Keratinocyte (primary cell): ENCODE data around the gene ERG28. TPM values are rescaled to one million over a fixed set of nuclear protein-coding genes. Genes with fewer than 3 reads are reported as not detected.
A peak's percentile ranks its signal among the peaks of the same experiment; 100 is the strongest.

Experiments used
- DNase-seq: peaks from one replicate; pipeline ENCODE4 v3.0.0-alpha.2; 2011; ENCODE audit warnings: low read depth, missing footprints, low spot score
- FAIRE-seq: peaks from 2 replicates; lab custom pipeline; 2011; peaks lifted over from hg19 to GRCh38; lab: Jason Lieb, UNC
- H2AFZ ChIP-seq: 2 replicates; pipeline ENCODE4 v1.6.0; 2012; ENCODE audit warnings: low read length, control low read depth, inconsistent platforms; ENCODE audit not compliant: control insufficient read depth
- H3K27ac ChIP-seq: 2 replicates; pipeline ENCODE4 v1.5.1; 2011; ENCODE audit warnings: low read length; ENCODE audit not compliant: control insufficient read depth, insufficient read depth
- H3K27me3 ChIP-seq: 3 replicates; pipeline ENCODE4 v1.6.0; 2011; ENCODE audit warnings: low read length; ENCODE audit not compliant: control insufficient read depth, insufficient read depth; ENCODE audit errors: extremely low read depth
- H3K36me3 ChIP-seq, 2 experiments: 2 replicates in 1 of 2; 3 replicates in 1 of 2; pipeline ENCODE4 v1.5.1; 2011; ENCODE audit warnings: low read length in 2 of 2, mild to moderate bottlenecking in 1 of 2; ENCODE audit not compliant: control insufficient read depth in 2 of 2, insufficient read depth in 2 of 2; ENCODE audit errors: extremely low read depth in 1 of 2
- H3K4me1 ChIP-seq: 3 replicates; pipeline ENCODE4 v1.5.1; 2011; ENCODE audit warnings: low read length; ENCODE audit not compliant: control insufficient read depth, insufficient read depth; ENCODE audit errors: extremely low read depth
- H3K4me2 ChIP-seq: 3 replicates; pipeline ENCODE4 v1.6.0; 2011; ENCODE audit warnings: low read depth, low read length; ENCODE audit not compliant: control insufficient read depth, insufficient read depth; ENCODE audit errors: extremely low read depth
- H3K4me3 ChIP-seq, 3 experiments: fragments of 200-600 bp in 1 of 3; sonication (generic) in 1 of 3; 2 replicates in 2 of 3; 3 replicates in 1 of 3; pipeline ENCODE4 v1.5.1; 2011 to 2016; ENCODE audit warnings: low read length in 3 of 3, mild to moderate bottlenecking in 3 of 3, control low read depth in 2 of 3, inconsistent platforms in 1 of 3, low read depth in 1 of 3, mixed read lengths in 1 of 3, mixed run types in 1 of 3, moderate library complexity in 1 of 3; ENCODE audit not compliant: control insufficient read depth in 2 of 3, insufficient read depth in 2 of 3; ENCODE audit errors: extremely low read depth in 1 of 3
- H3K79me2 ChIP-seq: 2 replicates; pipeline ENCODE4 v1.6.0; 2012; ENCODE audit warnings: low read length; ENCODE audit not compliant: control insufficient read depth, insufficient read depth
- H3K9ac ChIP-seq: 3 replicates; pipeline ENCODE4 v1.6.0; 2011; ENCODE audit warnings: low read length; ENCODE audit not compliant: control insufficient read depth, insufficient read depth; ENCODE audit errors: extremely low read depth
- H3K9me1 ChIP-seq: 3 replicates; pipeline ENCODE4 v1.6.0; 2011; ENCODE audit warnings: low read length; ENCODE audit not compliant: control insufficient read depth, insufficient read depth; ENCODE audit errors: extremely low read depth
- H3K9me3 ChIP-seq: 2 replicates; pipeline ENCODE4 v1.5.1; 2012; ENCODE audit warnings: low read depth, low read length; ENCODE audit not compliant: control insufficient read depth
- H4K20me1 ChIP-seq: 3 replicates; pipeline ENCODE4 v1.6.0; 2011; ENCODE audit warnings: low read length; ENCODE audit not compliant: control insufficient read depth, insufficient read depth; ENCODE audit errors: extremely low read depth
- CTCF ChIP-seq, 3 experiments: IDR thresholded peaks in 1 of 3; conservative IDR thresholded peaks in 1 of 3; optimal IDR thresholded peaks in 1 of 3; 2 replicates in 2 of 3; 3 replicates in 1 of 3; pipeline versions ENCODE3 to v1.5.1; 2011; ENCODE audit warnings: low read length in 3 of 3, mild to moderate bottlenecking in 3 of 3, moderate library complexity in 2 of 3, control low read depth in 1 of 3, inconsistent platforms in 1 of 3; ENCODE audit not compliant: insufficient read depth in 2 of 3; ENCODE audit errors: extremely low read depth in 1 of 3
- EZH2 ChIP-seq: IDR thresholded peaks from one replicate; pipeline ENCODE4 v1.6.1; 2012; ENCODE audit warnings: inconsistent platforms, mild to moderate bottlenecking, low read length, moderate library complexity
- dilution Hi-C: fragments of 300-500 bp; cut with MboI; formaldehyde crosslinking; loops from one replicate; pipeline ENCODE4 v1.7.0; 2020; ENCODE audit warnings: low sequenced_read_pairs; ENCODE audit not compliant: extremely low pct_ligation_motif_present
- polyA plus RNA-seq, 5 experiments: library from polyadenylated mRNA; depleted of rRNA in 3 of 5; stranded (reverse) in 3 of 5; stranded (forward) in 1 of 5; unstranded in 1 of 5; fragments of >200 nt; gene quantifications; 1 replicate in 1 of 5; 2 replicates in 3 of 5; 3 replicates in 1 of 5; pipeline versions ENCODE4 v1.2.1 to v1.2.3, GENCODE V29; 2011 to 2012; ENCODE audit warnings: missing spikeins in 2 of 5, low read depth in 1 of 5, low replicate concordance in 1 of 5

Gene ERG28
- polyA plus RNA-seq, 1 donor (not counting 4 experiments of a cell fraction or from before 2014, with no cell fraction given) = 59.8 TPM

- TF ChIP-seq EZH2 = no peak
- peak; percentile 96 to 99 (median 96) for TF ChIP-seq CTCF (optimal IDR thresholded peaks at IDR 0.05 in 1 of 3, IDR thresholded peaks at IDR 0.05 in 1 of 3, conservative IDR thresholded peaks at IDR 0.05 in 1 of 3; ENCODE audit: extremely low read depth in 1 of 3, insufficient read depth in 2 of 3, low read length in 3 of 3)
- DNase-seq (peak; percentile 40), FAIRE-seq (peak; percentile 75)
- H3K27me3 ChIP-seq = no peaks in the 10 kb centered on the region
- H3K27ac ChIP-seq = no peak overlapping the region
- no peaks in the 10 kb centered on the region for H4K20me1 ChIP-seq
- no peak overlapping the region for H2AFZ ChIP-seq
- H3K4me1 ChIP-seq = peaks cover under 1% of the 10 kb centered on the region
- peaks cover 16% of the 10 kb centered on the region for H3K79me2 ChIP-seq
- peaks cover 38 to 40% of the 10 kb centered on the region in 2 experiments for H3K36me3 ChIP-seq
- no peak overlapping the region for H3K4me3 ChIP-seq
- no peak overlapping the region for H3K4me2 ChIP-seq
- H3K9me3 ChIP-seq = no peaks in the 10 kb centered on the region
- dilution Hi-C loops = no loop called here
- no peak overlapping the region for H3K9ac ChIP-seq
- no peaks in the 10 kb centered on the region for H3K9me1 ChIP-seq
These were observed 6.4 kb downstream of the ERG28 start for GRCh38 chr14:75654127-75654732.

GRCh38 chr14:75653563-75653962 is 7.1 kb downstream of the ERG28 start:
- no peak for DNase-seq
- Histone ChIP-seq H4K20me1 (no peaks in the 10 kb centered on the region), H3K4me2 (no peak overlapping the region), H3K9me3 (no peaks in the 10 kb centered on the region), H3K27ac (no peak overlapping the region), H3K9ac (no peak overlapping the region), H3K4me1 (no peaks in the 10 kb centered on the region), H3K36me3 (peaks cover 38 to 43% of the 10 kb centered on the region in 2 experiments), H2AFZ (no peak overlapping the region), H3K27me3 (no peaks in the 10 kb centered on the region), H3K4me3 (no peak overlapping the region), H3K79me2 (peaks cover 10% of the 10 kb centered on the region), H3K9me1 (no peaks in the 10 kb centered on the region)
- dilution Hi-C loops = no loop called here
- FAIRE-seq = no peak
- TF ChIP-seq CTCF (optimal IDR thresholded peaks at IDR 0.05 in 1 of 3, IDR thresholded peaks at IDR 0.05 in 1 of 3, conservative IDR thresholded peaks at IDR 0.05 in 1 of 3; ENCODE audit: extremely low read depth in 1 of 3, insufficient read depth in 2 of 3, low read length in 3 of 3) (no peak), EZH2 (no peak)
